MM.1S (cell line): ENCODE results near the gene P2RX6.

Source experiments
- CTCF ChIP-seq: fragments of 300-600 bp; sonication (generic); IDR thresholded peaks from 2 replicates; pipeline ENCODE4 v1.5.1; 2016; ENCODE audit warnings: antibody characterized with exemption, low read length, mixed read lengths
- EZH2 ChIP-seq: fragments of 300-600 bp; sonication (generic); optimal IDR thresholded peaks from 2 replicates; pipeline ENCODE3; 2017; ENCODE audit warnings: low read depth, mild to moderate bottlenecking, antibody characterized with exemption, low read length, mixed read lengths

GRCh38 chr22:21030621-21031544, 15.9 kb downstream of the P2RX6 start:
- TF ChIP-seq EZH2 = no peak
- no peak for TF ChIP-seq CTCF
